ENCODE measurements around the gene ATG7. TPM values are rescaled to one million over a fixed set of nuclear protein-coding genes. Genes with fewer than 3 reads are reported as not detected.
"Not testable (repeated sequence)": the region's sequence is repeated elsewhere in the genome, so short reads cannot be mapped to it uniquely, and the experiment has no call there.

ATG7 gene
- total RNA-seq, 1 donor from 2014 or later: 48.5 TPM

- Histone ChIP-seq H3K4me3 (peak overlapping the region in 1 of 2 donors; percentile 43), H3K4me1 (peaks cover 35 to 66% of the 10 kb centered on the region in 2 donors), H3K27me3 (no peaks in the 10 kb centered on the region), H3K9me3 (no peaks in the 10 kb centered on the region), H3K36me3 (no peaks in the 10 kb centered on the region), H3K27ac (peak overlapping the region; percentile 70 to 83)
- no peak for DNase-seq (ENCODE audit: low spot score in 2 of 2)
- no peak for TF ChIP-seq CTCF (IDR thresholded peaks at IDR 0.05)
- intact Hi-C loops (cut with DNase I): no loop called here
Measured at GRCh38 chr3:11591391-11592282, 319.4 kb downstream of the ATG7 start.

- Histone ChIP-seq H3K36me3 (no peaks in the 10 kb centered on the region), H3K4me1 (peaks cover 35 to 57% of the 10 kb centered on the region in 2 donors), H3K4me3 (peak overlapping the region in 1 of 2 donors; percentile 14), H3K27ac (peak overlapping the region; percentile 70 to 83), H3K27me3 (no peaks in the 10 kb centered on the region), H3K9me3 (no peaks in the 10 kb centered on the region)
- DNase-seq (ENCODE audit: low spot score in 2 of 2): no peak
- no peak for TF ChIP-seq CTCF (IDR thresholded peaks at IDR 0.05)
- intact Hi-C loops (cut with DNase I): no loop called here
Measured at GRCh38 chr3:11592445-11593298, 320.5 kb downstream of the ATG7 start.

GRCh38 chr3:11593318-11594034 lies 321.3 kb downstream of the ATG7 start:
- DNase-seq (ENCODE audit: low spot score in 2 of 2): no peak
- Histone ChIP-seq H3K27ac (peak overlapping the region; percentile 38 to 83), H3K4me3 (no peak overlapping the region), H3K36me3 (no peaks in the 10 kb centered on the region), H3K4me1 (peaks cover 33 to 54% of the 10 kb centered on the region in 2 donors), H3K27me3 (no peaks in the 10 kb centered on the region), H3K9me3 (no peaks in the 10 kb centered on the region)
- intact Hi-C loops (cut with DNase I): no loop called here
- no peak for TF ChIP-seq CTCF (IDR thresholded peaks at IDR 0.05)

- H3K4me3 ChIP-seq; DNase-seq (ENCODE audit: low spot score in 2 of 2); intact Hi-C loops (cut with DNase I); H3K27me3 ChIP-seq; H3K36me3 ChIP-seq; H3K9me3 ChIP-seq; H3K27ac ChIP-seq: not testable (repeated sequence)
- H3K4me1 ChIP-seq: peaks cover 21 to 46% of the 10 kb centered on the region in 2 donors
Measured at GRCh38 chr3:11595024-11595423, 322.8 kb downstream of the ATG7 start.

- no peak for DNase-seq (ENCODE audit: low spot score in 2 of 2)
- Histone ChIP-seq H3K9me3 (no peaks in the 10 kb centered on the region), H3K4me3 (no peak overlapping the region), H3K4me1 (peaks cover 23 to 45% of the 10 kb centered on the region in 2 donors), H3K27ac (peak overlapping the region; percentile 52 to 64), H3K36me3 (no peaks in the 10 kb centered on the region), H3K27me3 (no peaks in the 10 kb centered on the region)
- intact Hi-C loops (cut with DNase I): no loop called here
- TF ChIP-seq CTCF (IDR thresholded peaks at IDR 0.05): no peak
Measured at GRCh38 chr3:11596387-11596786, 324.2 kb downstream of the ATG7 start.

Data from ascending aorta (tissue), 2 donors.